ENCODE data around the gene ITSN1.

GRCh38 chr21:33770542-33770941 is 128.2 kb downstream of the ITSN1 start:
- no peak for TF ChIP-seq CTCF (conservative IDR thresholded peaks at IDR 0.05; ENCODE audit: low read depth in 2 of 2)
- no peak for TF ChIP-seq EZH2phosphoT487 (IDR thresholded peaks at IDR 0.05; ENCODE audit: unreplicated experiment)
- no peak for TF ChIP-seq EZH2 (IDR thresholded peaks at IDR 0.05; ENCODE audit: low read depth, unreplicated experiment)
- TF ChIP-seq POLR2AphosphoS5 (IDR thresholded peaks at IDR 0.05; ENCODE audit: low read depth), result no peak
- no peak for TF ChIP-seq ETS1 (IDR thresholded peaks at IDR 0.05)
- TF ChIP-seq REST (IDR thresholded peaks at IDR 0.05; ENCODE audit: unreplicated experiment), result no peak
- TF ChIP-seq JUNB (IDR thresholded peaks at IDR 0.05; ENCODE audit: unreplicated experiment), result no peak
- TF ChIP-seq ZNF114 (CRISPR knock-in tag; IDR thresholded peaks at IDR 0.05), result no peak
- no peak for TF ChIP-seq CREB1 (CRISPR knock-in tag; IDR thresholded peaks at IDR 0.05; ENCODE audit: low read depth)
- no peak for TF ChIP-seq ZNF462 (CRISPR knock-in tag; IDR thresholded peaks at IDR 0.05)
- no peak for TF ChIP-seq ZNF331 (CRISPR knock-in tag; IDR thresholded peaks at IDR 0.05; ENCODE audit: low read depth)
- TF ChIP-seq NANOG (IDR thresholded peaks at IDR 0.05; ENCODE audit: borderline replicate concordance), result no peak
